WTC11 (cell line): ENCODE results near the gene ARL10. TPM values are rescaled to one million over a fixed set of nuclear protein-coding genes. Genes with fewer than 3 reads are reported as not detected.
A peak's percentile ranks its signal among the peaks of the same experiment; 100 is the strongest.

Source experiments
- ARID4B ChIP-seq: sonication (generic); formaldehyde crosslinking; IDR thresholded peaks from 2 replicates; pipeline ENCODE4 v1.8.0; 2023; ENCODE audit warnings: missing genetic modification reagents, mild to moderate bottlenecking, borderline replicate concordance
- CDX4 ChIP-seq: fragments of 250-450 bp; sonication (Bioruptor Pico); IDR thresholded peaks from 2 replicates; pipeline ENCODE4 v1.9.0; 2021; ENCODE audit warnings: moderate library complexity, mild to moderate bottlenecking, inconsistent platforms, borderline replicate concordance
- CREM ChIP-seq: sonication (generic); formaldehyde crosslinking; IDR thresholded peaks from 2 replicates; pipeline ENCODE4 v1.8.1; 2022; ENCODE audit warnings: mild to moderate bottlenecking, missing genetic modification reagents, moderate library complexity
- E2F1 ChIP-seq: sonication (generic); formaldehyde crosslinking; IDR thresholded peaks from 2 replicates; pipeline ENCODE4 v1.8.0; 2022; ENCODE audit warnings: mild to moderate bottlenecking, missing genetic modification reagents
- E2F4 ChIP-seq: sonication (generic); formaldehyde crosslinking; IDR thresholded peaks from 2 replicates; pipeline ENCODE4 v1.8.1; 2022; ENCODE audit warnings: low read depth, mild to moderate bottlenecking, moderate library complexity, missing genetic modification reagents, borderline replicate concordance
- E2F5 ChIP-seq: sonication (generic); formaldehyde crosslinking; IDR thresholded peaks from 2 replicates; pipeline ENCODE4 v1.8.1; 2022; ENCODE audit warnings: mild to moderate bottlenecking, moderate library complexity, missing genetic modification reagents
- ETV6 ChIP-seq: sonication (generic); formaldehyde crosslinking; IDR thresholded peaks from 2 replicates; pipeline ENCODE4 v1.8.1; 2022; ENCODE audit warnings: mild to moderate bottlenecking, missing genetic modification reagents
- FOXJ3 ChIP-seq: sonication (generic); formaldehyde crosslinking; IDR thresholded peaks from 2 replicates; pipeline ENCODE4 v1.9.0; 2021; ENCODE audit warnings: missing genetic modification reagents, mild to moderate bottlenecking, borderline replicate concordance
- FOXP4 ChIP-seq: sonication (generic); formaldehyde crosslinking; IDR thresholded peaks from 2 replicates; pipeline ENCODE4 v1.8.0; 2022; ENCODE audit warnings: mild to moderate bottlenecking, missing genetic modification reagents
- JAZF1 ChIP-seq: fragments of 250-450 bp; sonication (Bioruptor Pico); IDR thresholded peaks from 2 replicates; pipeline ENCODE4 v1.9.0; 2021; ENCODE audit warnings: moderate library complexity, mild to moderate bottlenecking, inconsistent platforms
- KAT7 ChIP-seq: sonication (generic); formaldehyde crosslinking; IDR thresholded peaks from 2 replicates; pipeline ENCODE4 v1.8.1; 2023; ENCODE audit warnings: missing genetic modification reagents, mild to moderate bottlenecking, borderline replicate concordance
- MLX ChIP-seq: sonication (generic); formaldehyde crosslinking; IDR thresholded peaks from 2 replicates; pipeline ENCODE4 v1.8.1; 2023; ENCODE audit warnings: mild to moderate bottlenecking, missing genetic modification reagents, moderate library complexity
- PREB ChIP-seq: sonication (generic); formaldehyde crosslinking; IDR thresholded peaks from 2 replicates; pipeline ENCODE4 v1.8.1; 2022; ENCODE audit warnings: mild to moderate bottlenecking, missing genetic modification reagents, moderate library complexity, borderline replicate concordance
- SMAD4 ChIP-seq: sonication (generic); formaldehyde crosslinking; IDR thresholded peaks from 2 replicates; pipeline ENCODE4 v1.8.0; 2022; ENCODE audit warnings: mild to moderate bottlenecking, missing genetic modification reagents
- STAT6 ChIP-seq: sonication (generic); formaldehyde crosslinking; conservative IDR thresholded peaks from 2 replicates; pipeline ENCODE4 v1.8.1; 2023; ENCODE audit warnings: mild to moderate bottlenecking, low read depth, missing genetic modification reagents, moderate library complexity
- TEAD4 ChIP-seq: sonication (generic); formaldehyde crosslinking; IDR thresholded peaks from 2 replicates; pipeline ENCODE4 v1.8.0; 2022; ENCODE audit warnings: mild to moderate bottlenecking, missing genetic modification reagents
- ZBTB21 ChIP-seq: sonication (generic); formaldehyde crosslinking; IDR thresholded peaks from 2 replicates; pipeline ENCODE4 v1.8.1; 2023; ENCODE audit warnings: mild to moderate bottlenecking, missing genetic modification reagents, borderline replicate concordance
- ZNF416 ChIP-seq: fragments of 250-450 bp; sonication (Bioruptor Pico); IDR thresholded peaks from 2 replicates; pipeline ENCODE4 v1.9.0; 2021; ENCODE audit warnings: mild to moderate bottlenecking, inconsistent platforms
- ZNF512 ChIP-seq: sonication (generic); formaldehyde crosslinking; IDR thresholded peaks from 2 replicates; pipeline ENCODE4 v1.8.1; 2022; ENCODE audit warnings: missing genetic modification reagents, borderline replicate concordance
- total RNA-seq: library from RNA; stranded (reverse); gene quantifications from 3 replicates; pipeline ENCODE4 v1.2.3, GENCODE V29; 2021

ARL10 gene
- total RNA-seq, 1 experiment from 2014 or later, result 6.8 TPM

GRCh38 chr5:176415952-176416924 lies 51.0 kb downstream of the ARL10 start, which contains the start of gene CLTB (continued):
- no peak for TF ChIP-seq ZBTB21 (CRISPR knock-in tag)
- no peak for TF ChIP-seq ARID4B (CRISPR knock-in tag)
- no peak for TF ChIP-seq PREB (CRISPR knock-in tag)
- TF ChIP-seq CREM (CRISPR knock-in tag), result peak; percentile 93
- TF ChIP-seq CDX4 (CRISPR knock-in tag), result no peak
- peak; percentile 85 for TF ChIP-seq E2F5 (CRISPR knock-in tag)
- no peak for TF ChIP-seq STAT6 (CRISPR knock-in tag)
- TF ChIP-seq ETV6 (CRISPR knock-in tag), result no peak
- TF ChIP-seq KAT7, result peak; percentile 98
- TF ChIP-seq ZNF512 (CRISPR knock-in tag), result no peak
- peak; percentile 17; the same call in 1 of the 2 replicates for TF ChIP-seq TEAD4 (CRISPR knock-in tag)
- TF ChIP-seq MLX (CRISPR knock-in tag), result no peak
- TF ChIP-seq SMAD4, result no peak
- TF ChIP-seq FOXJ3, result no peak
- TF ChIP-seq E2F1, result no peak
- no peak; the same call in 1 of the 2 replicates for TF ChIP-seq ZNF416
- TF ChIP-seq E2F4 (CRISPR knock-in tag), result no peak
- TF ChIP-seq FOXP4, result 0 out of 2 replicates have a peak, but pooled peaks have one; percentile 20
- no peak for TF ChIP-seq JAZF1 (CRISPR knock-in tag)
